GM19239 (cell line): ENCODE measurements around the gene TK2.

Experiments used
- DNase-seq: peaks from one replicate; pipeline ENCODE4 v3.0.0; 2011; ENCODE audit warnings: low spot score; ENCODE audit not compliant: insufficient read length
- FAIRE-seq: peaks from 2 replicates; lab custom pipeline; 2011; peaks lifted over from hg19 to GRCh38; lab: Jason Lieb, UNC

The TK2 gene

GRCh38 chr16:66489385-66489784, 60.5 kb downstream of the TK2 start:
- no peak for FAIRE-seq
- no peak for DNase-seq

DNA sequence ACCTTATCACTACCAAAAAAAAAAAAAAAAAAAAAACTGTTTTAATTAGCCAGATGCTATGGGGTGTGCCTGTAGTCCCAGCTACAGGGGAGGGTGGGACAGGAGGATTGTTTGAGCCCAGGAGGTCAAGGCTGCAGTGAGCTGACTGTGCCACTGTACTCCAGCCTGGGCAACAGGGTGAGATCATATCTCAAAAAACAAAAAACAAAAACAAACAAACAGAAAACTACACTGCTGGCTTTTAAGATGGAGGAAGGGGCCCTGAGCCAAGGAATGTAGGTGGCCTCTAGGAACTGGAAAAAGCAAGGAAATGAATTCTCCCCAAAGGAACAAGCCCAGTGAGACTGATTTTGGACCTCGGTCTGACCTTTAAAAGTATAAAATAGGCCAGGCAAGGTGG, 61.4 kb downstream of the TK2 start:
- DNase-seq (no peak), FAIRE-seq (no peak)

DNA sequence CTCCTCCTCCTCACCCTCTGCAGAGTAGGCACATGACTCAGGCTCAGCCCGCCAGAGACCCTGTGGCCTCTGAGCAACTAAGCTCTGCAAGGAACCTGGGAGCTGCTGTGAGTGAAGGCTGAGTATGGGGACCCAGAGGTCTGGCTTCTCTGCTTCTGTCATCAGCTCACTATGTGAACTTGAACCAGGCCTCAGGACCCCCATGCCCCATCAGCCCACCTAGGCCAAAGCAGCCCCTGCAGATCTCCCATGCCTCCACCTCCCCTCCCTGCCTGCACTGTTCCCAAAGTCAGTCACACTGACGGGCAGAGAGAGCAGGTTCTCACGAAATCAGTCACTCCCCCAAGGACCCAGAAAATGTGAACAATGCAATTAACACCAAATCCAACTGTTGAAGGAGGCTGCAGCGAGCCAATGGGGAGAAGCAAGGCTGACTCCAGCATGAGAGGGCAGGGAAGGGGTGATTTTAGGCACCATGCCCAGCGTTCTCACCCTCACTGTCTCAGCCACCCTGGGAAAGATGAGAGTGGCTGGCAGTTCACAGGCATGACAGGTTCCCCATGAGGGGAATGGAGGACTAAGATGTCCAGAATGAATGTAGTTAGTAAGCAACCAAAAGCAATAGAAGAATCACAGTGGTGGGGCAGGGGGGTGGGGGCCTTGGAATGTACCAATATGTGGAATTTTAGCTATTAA, 62.2 kb downstream of the TK2 start:
- DNase-seq (no peak), FAIRE-seq (no peak)

DNA sequence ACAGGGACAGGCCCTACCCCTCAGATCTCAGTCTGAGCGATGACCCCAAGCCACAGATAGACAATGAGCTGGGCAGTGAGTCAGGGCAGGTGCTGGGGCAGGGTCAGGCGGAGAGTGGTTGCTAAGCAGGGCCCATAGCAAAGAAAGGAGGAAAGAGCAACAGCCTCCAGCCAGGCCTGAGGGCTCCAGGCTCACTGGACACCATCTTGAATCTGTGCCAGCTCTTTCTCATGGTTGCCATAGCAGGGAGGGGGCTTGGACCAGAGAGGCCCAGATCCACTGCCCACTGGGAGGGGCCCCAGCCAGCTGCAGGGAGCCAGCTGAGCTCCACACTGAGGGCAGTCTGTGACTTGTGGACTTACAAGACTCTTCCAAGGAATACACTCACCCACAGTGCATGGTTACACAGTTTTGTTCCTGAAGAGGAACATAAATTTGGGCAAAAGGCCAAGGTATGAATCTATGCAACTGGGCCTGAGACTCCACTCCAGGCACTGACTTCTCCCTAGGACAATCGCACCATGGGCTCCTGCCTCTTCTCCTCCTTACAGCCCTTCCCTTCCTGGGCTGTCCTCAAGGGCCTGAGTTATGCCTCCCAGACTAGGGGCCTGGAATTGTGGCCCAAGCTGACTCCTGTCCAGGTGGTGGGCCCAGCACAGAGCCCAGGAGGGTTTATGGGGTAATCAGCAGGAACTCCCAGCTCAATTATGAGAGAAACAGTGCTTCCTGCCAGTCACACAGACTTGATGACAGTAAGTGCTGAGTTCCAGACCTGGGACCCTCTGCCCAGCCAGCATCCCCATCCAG, 62.9 kb downstream of the TK2 start:
- no peak for FAIRE-seq
- DNase-seq, result no peak

GRCh38 chr16:66486199-66486772, 63.6 kb downstream of the TK2 start:
- DNase-seq (no peak), FAIRE-seq (no peak)

- DNase-seq, result no peak
- no peak for FAIRE-seq
Observed at GRCh38 chr16:66485376-66485775, 64.5 kb downstream of the TK2 start.

- FAIRE-seq (no peak), DNase-seq (no peak)
Observed at GRCh38 chr16:66484453-66485213, 65.3 kb downstream of the TK2 start.

GRCh38 chr16:66483689-66484452, 66.1 kb downstream of the TK2 start:
- FAIRE-seq, result peak; percentile 74
- peak; percentile 67 for DNase-seq

- FAIRE-seq, result no peak
Observed at GRCh38 chr16:66481943-66482390, 68.0 kb downstream of the TK2 start.

DNA sequence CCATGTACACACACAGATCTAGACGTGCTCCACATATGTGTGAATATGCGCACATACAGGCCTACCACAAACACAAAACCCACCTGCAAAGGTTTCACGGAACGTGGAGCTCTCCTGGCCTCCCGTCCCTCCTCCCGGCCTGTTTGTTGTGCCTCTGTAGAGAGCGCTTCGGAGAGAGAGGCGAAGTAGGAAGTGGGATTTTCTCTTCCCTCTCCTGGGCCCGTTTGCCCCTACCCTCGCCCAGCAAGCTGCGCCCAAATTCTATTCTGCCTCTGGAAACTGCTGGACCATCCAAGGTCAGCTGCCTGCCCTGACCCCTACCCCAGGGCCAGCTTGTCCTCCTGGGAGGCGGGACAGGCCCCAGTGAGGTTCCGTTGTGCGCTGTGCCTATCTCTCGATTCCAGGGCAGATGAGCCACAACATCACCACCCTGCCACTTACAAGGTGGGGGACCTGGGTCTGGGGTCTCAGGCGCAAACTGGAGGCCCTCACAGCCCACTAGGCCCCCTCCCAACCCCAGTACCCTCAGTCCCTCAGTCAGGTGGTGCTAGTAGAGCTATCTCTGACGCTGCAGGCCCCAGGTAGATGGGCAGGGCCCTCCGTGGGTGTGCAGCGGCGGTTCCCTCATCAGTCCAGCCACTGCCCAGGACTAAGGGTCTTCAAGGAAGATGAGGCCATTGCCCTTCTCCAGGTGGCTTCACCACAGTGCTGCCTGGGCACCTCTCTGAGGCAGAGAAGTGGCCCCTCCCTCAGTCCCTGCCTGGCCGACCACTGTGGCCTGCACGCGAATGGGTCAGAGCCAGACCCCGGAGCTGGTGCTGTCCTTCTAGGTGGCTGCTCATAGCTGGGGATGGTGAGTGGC, 68.6 kb downstream of the TK2 start:
- no peak for FAIRE-seq

More at GRCh38 chr16:66481943-66482390, 68.0 kb downstream of the TK2 start:
- DNase-seq, result no peak

GRCh38 chr16:66480265-66481080, 69.4 kb downstream of the TK2 start:
- FAIRE-seq (no peak), DNase-seq (no peak)

More for the DNA sequence above, 68.6 kb downstream of the TK2 start:
- no peak for DNase-seq

DNA sequence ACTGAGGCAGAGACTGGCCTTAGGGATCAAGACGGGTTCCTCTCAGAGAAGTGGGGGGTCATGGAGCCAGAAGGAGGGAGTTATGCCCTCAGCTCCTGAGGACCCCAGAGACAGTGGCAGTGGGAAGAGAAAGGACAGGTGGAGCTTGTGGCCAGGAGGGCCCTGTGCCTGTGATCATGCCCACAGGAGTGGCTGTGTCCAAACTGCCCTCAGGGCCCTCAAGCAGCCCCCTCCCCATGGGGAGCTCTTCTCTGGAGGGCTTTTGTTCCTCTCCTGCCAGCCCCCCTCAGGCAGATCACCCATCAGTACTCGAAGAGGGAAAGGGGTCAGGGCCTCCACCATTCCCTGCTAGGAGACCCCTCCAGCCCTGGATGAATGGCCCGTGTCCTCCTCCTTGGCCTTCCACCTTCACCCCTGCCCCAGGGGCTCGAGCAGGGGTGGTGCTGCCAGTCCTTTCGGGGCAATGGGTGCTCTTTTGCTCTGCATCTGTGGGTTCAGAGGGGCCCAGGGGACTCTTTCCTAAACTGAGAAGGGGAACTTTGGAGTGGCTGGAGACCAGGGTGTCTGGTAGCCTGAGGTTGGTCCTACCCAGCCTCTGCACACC, 70.2 kb downstream of the TK2 start:
- DNase-seq (no peak), FAIRE-seq (no peak)

GRCh38 chr16:66478733-66479511, 71.0 kb downstream of the TK2 start:
- DNase-seq (peak; percentile 72), FAIRE-seq (peak; percentile 86)

DNA sequence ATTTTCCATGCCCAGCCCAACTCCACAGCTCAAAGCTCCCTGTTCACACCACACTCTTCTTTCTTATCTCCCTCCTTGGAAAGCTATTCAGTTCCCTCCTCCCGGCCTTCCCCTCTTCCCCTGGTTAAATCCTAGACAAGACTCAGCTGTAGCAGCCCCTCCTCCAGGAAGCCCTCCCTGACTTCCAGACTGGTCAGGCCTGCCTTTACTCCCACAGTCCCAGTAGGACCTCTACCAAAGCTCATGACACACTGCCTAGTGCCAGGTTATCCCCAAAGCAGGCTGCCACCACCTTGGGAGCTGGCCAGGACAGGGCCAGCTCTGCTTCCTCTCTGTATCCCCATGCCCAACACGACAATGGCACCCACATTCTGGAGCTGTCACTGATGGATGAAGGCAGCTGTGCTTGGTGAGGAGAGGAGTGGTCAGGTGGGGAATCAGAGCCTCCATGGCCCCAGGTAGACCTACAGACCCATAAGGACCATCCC, 72.8 kb downstream of the TK2 start:
- DNase-seq, result no peak
- FAIRE-seq, result no peak

- no peak for DNase-seq
- FAIRE-seq, result no peak
Observed at GRCh38 chr16:66476328-66477027, 73.4 kb downstream of the TK2 start.

GRCh38 chr16:66475232-66475631, 74.7 kb downstream of the TK2 start:
- FAIRE-seq (no peak), DNase-seq (no peak)
